HG03354 (cell line): ENCODE measurements around the gene MED25.

Experiments
- ATAC-seq: cut with Tn5 transposase; IDR thresholded peaks from one replicate; pipeline ENCODE4 v1.9.1; 2021; ENCODE audit warnings: mild to moderate bottlenecking; ENCODE audit not compliant: unreplicated experiment, poor library complexity, severe bottlenecking

Gene MED25

DNA sequence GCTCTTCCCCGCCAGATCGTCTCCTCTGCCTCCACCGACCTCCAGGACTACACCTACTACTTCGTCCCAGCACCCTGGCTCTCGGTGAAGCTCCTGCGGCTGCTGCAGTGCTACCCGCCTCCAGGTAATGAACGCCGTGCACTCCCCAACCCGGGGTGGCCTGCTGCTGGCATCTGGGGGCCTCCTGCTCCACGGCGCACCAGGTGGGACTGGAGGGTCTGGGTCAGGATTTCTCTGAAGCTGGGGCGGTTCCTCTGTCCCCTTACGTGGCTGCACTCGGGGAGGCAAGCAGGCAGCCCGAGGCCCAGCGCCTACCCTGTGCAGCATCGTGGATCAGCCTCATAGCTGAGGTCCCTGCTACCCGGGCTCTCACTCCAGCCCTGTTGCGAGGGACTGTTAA is 22.5 kb upstream of the MED25 start:
- ATAC-seq = no peak

DNA sequence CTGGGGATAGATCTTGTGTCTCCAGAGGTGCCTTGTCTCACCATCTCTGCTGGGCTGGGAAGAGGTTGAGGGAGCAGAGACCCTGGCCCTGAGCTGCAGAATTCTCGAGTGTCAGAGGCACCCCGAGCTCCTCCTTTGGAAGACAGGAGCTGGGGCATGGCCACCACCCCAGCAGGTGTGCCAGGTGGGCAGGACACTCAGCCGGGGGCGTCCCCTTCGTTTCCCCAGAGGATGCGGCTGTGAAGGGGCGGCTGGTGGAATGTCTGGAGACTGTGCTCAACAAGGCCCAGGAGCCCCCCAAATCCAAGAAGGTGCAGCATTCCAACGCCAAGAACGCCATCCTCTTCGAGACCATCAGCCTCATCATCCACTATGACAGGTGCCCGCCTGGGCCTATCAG is 19.5 kb upstream of the MED25 start:
- ATAC-seq = no peak

DNA sequence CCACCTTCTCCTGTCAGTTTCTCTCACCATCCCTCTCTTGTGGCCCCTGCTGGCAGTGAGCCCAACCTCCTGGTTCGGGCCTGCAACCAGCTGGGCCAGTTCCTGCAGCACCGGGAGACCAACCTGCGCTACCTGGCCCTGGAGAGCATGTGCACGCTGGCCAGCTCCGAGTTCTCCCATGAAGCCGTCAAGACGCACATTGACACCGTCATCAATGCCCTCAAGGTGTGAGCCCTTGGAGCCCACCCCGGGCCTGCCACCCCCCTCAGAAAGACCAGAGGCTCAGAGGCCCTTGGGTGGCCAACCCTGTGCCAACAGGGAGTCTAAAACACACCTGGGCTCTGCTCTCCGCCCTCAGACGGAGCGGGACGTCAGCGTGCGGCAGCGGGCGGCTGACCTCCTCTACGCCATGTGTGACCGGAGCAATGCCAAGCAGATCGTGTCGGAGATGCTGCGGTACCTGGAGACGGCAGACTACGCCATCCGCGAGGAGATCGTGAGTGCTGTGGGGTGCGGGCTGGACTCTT is 18.8 kb upstream of the MED25 start:
- ATAC-seq = no peak

DNA sequence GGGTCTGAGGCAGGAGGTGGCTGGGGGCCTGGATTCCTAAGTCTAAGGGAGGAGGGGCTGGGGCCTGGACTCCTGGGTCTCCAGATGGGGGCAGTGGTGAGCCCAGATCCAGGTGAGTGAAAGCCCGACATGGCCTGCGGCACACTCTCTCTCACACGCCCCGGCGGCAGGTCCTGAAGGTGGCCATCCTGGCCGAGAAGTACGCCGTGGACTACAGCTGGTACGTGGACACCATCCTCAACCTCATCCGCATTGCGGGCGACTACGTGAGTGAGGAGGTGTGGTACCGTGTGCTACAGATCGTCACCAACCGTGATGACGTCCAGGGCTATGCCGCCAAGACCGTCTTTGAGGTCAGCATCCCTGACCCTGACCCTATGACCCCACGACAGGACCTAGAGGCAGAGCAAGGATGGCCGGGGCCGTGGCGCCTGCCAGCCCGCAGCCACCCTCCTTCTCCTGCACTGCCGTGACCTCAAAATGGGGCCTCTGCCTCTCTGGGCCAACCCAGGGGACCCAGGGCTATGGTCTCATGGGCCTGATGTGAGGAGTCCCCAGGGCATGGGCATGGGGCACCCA is 18.2 kb upstream of the MED25 start:
- ATAC-seq = no peak

DNA sequence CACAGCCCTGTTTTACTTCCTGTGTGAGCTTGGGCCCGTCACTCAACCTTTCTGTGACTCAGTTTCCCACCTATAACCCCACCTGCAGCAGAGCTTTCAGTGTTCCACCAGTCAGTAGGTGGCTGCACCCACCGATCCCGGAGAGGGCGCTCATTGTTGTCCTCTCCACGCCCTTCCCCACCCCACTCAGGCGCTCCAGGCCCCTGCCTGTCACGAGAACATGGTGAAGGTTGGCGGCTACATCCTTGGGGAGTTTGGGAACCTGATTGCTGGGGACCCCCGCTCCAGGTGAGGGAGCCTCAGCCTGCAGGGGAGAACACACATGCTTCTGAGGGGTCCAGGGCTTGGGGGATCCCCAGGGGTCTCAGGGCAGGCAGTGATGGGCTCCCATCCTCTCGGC is 17.3 kb upstream of the MED25 start:
- ATAC-seq = no peak

DNA sequence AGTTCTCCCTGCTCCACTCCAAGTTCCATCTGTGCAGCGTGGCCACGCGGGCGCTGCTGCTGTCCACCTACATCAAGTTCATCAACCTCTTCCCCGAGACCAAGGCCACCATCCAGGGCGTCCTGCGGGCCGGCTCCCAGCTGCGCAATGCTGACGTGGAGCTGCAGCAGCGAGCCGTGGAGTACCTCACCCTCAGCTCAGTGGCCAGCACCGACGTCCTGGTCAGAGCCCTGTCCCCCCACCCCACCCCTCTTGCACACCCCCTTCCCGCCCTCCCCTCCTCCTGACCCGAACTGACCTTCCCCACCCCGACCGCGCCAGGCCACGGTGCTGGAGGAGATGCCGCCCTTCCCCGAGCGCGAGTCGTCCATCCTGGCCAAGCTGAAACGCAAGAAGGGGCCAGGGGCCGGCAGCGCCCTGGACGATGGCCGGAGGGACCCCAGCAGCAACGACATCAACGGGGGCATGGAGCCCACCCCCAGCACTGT is 16.6 kb upstream of the MED25 start:
- no peak for ATAC-seq

DNA sequence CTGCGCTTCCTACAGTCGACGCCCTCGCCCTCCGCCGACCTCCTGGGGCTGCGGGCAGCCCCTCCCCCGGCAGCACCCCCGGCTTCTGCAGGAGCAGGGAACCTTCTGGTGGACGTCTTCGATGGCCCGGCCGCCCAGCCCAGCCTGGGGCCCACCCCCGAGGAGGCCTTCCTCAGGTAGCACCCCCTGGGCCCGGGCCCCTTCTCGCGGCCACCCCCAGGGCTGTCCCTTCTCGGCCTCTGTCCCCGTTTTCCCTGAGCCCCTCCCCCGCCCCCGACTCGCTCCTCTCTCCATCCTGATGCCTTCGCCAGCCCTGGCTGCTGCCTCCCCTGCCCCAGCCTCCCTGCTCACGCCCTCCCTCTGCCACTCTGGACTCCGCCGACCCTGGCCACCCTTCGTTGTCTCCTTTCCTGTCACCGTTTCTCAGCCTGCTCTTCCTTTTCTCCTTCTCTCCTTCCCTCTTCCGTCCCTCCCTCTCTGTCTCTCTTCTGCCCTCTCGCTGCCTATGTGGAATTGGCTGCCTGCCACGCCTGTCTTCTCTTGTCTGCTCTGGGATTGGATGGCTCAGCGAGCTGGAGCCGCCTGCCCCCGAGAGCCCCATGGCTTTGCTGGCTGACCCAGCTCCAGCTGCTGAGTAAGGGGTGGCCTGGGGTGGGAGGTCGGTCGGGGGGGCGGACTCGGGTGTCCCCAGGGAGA is 16.0 kb upstream of the MED25 start:
- no peak for ATAC-seq

DNA sequence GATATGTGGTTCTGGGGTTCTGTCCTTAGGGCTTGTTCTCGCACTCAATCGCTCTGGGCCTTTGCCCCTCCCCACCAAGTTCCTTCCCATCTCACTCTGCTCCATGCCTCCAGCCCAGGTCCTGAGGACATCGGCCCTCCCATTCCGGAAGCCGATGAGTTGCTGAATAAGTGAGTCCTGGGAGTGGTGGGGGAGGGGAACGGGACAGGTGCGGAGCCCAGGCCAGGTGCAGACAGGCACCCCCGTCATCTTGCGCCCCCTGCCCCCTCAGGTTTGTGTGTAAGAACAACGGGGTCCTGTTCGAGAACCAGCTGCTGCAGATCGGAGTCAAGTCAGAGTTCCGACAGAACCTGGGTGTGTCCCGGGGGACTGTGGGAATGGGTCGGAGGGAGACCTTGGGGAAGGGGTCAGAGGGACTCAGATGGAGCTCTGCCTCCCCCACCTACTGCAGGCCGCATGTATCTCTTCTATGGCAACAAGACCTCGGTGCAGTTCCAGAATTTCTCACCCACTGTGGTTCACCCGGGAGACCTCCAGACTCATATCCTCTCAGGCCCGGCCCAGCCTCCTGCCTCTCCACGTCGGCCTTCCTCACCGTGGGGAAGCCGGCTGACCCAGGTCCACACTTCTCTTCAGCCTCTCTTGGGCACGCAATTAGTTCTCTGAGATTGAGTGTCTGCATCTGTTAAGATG is 15.1 kb upstream of the MED25 start:
- no peak for ATAC-seq

DNA sequence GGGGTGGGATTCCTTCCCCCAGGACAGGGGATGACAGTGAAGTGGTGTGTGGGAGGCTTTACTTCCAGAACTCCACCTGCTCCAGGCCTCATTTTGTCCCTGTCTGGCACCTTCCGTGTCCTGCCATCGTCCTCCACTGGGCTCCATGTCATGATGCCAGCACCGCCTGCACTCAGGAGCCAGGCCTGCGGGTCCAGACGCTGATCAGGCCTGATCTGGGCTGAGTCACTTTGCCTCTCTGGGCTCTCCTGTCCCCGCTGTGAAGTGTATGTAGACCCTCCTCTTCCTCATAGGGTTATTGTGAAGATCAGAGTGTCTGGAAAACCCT is 14.6 kb upstream of the MED25 start:
- no peak for ATAC-seq

DNA sequence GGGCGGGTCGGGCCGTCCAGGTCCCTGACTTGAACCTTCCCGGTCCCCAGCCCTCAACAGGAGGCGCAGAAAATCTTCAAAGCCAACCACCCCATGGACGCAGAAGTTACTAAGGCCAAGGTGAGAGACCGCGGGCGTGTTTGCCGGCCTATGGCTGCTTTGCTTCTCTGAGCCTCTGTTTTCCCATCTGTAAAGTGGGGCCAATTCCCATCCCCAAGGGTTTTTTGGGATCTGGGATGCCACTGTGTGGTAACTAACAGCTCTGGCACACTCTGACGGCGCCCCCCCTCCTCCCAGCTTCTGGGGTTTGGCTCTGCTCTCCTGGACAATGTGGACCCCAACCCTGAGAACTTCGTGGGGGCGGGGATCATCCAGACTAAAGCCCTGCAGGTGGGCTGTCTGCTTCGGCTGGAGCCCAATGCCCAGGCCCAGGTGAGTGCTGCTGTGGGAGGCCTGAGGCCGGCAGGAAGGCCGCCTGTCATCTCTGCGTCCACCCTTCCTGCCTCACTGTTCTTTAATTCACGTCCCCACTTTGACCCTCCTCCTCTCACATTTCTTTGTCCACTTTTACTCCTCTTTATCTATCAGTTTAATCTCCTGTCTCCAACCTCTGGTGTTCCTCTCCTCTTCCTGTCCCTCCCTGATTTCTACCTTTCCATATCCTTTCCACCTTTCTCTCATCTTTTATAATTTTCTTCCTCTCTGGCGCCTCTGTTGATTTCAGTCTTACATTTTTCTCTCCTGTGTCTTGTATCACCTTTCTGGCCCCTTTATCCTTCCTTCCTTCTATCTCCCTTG is 12.1 kb upstream of the MED25 start:
- ATAC-seq = no peak

DNA sequence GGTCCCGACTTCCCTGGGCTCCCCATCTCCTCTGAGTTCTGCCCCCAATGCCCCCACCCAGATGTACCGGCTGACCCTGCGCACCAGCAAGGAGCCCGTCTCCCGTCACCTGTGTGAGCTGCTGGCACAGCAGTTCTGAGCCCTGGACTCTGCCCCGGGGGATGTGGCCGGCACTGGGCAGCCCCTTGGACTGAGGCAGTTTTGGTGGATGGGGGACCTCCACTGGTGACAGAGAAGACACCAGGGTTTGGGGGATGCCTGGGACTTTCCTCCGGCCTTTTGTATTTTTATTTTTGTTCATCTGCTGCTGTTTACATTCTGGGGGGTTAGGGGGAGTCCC is 11.5 kb upstream of the MED25 start:
- ATAC-seq = no peak

DNA sequence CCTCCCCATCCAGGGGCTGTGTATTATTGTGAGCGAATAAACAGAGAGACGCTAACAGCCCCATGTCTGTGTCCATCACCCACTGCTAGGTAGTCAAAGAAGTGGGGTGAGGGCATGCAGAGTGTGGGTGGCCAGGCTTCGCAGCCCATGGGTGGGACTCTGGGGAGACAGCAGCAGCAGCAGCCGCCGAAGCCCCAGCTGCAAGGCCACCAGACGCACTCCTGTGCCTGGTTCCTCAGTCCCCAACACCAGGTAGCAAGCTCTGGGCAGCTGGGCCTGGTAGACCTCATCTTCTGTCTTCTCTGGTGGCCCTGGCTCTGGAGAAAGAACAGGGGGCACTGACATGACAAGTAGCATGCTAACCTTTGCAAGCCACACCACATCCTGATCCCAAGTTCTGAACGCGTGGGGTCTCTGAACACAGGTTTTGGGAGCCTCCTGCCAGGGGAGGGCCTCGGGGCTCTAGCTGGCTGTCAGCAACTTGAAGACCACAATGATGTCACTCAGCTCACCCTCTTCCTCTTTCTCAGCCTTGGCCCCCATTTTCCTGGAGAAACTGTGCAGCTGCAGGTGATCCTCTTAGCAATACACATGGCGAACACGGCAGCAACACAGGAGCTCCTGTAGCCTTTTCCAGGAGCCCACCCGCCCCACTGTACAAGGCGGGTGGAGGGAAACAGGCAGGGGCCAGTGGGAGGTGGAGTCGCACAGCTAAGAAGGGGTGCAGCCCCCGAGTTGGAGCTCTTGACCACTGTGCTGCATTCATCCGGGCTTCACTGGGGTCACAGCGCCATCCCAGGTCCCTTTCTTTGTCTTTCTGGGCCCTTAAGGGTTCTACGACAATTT is 10.8 kb upstream of the MED25 start:
- no peak for ATAC-seq

DNA sequence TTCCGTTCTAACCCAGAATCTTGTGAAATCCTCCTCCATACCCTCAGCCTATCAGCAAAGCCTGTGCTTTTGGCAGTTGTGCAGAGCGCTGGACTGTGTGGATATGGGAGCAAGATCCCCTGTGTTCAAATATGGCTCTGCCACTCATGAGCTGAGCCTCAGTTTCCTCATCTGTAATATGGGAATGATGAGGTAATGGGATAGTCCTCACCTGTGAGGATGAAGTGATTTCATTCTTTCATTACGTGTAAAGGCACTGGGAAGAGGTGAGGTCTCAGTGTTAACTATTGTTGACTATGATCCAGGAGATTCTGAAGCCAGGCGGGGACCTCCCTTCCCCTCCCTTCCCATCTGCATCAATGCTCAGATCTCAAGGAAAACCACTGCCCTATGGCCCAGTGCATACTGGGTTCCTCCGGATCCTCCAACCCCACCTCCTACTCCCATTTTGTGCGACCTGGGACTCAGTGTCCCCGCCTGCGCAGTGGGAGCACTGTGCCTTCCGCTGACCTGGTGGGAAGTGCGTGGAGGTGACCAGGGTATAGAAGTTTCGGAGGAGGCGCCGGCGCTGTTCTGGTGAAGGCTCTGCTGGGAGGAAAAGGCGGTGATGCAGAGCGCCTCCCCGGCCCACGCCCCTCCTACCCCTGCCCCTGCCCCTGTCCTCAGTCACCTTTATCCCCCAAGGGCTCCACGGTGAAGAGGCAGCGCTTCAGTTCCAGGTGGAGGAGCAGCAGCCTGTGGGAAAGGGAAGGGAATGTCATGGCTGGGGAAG is 10.0 kb upstream of the MED25 start:
- ATAC-seq = no peak

DNA sequence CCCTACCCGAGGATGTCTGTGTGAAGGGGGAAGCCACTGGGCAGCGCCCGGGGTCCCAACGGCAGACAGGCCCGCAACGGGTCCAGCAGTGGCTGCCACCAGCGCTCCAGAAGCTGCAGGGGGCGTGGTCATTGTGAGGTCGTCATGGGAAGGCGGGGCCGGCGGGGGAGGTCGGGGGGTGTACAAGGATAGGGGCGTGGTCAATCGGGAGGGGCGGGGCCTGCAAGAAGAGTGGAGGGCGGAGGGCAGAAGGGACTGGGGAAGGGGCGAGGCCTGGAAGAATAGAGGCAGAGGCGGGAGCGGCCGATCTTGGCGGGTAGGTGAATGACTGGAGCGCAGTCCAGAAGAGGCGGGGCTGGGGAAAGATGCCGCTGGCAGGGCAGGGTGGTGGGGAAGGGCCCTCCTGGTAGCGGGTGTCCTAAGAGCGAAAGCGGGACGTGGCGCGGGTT is 9.4 kb upstream of the MED25 start:
- ATAC-seq = no peak

DNA sequence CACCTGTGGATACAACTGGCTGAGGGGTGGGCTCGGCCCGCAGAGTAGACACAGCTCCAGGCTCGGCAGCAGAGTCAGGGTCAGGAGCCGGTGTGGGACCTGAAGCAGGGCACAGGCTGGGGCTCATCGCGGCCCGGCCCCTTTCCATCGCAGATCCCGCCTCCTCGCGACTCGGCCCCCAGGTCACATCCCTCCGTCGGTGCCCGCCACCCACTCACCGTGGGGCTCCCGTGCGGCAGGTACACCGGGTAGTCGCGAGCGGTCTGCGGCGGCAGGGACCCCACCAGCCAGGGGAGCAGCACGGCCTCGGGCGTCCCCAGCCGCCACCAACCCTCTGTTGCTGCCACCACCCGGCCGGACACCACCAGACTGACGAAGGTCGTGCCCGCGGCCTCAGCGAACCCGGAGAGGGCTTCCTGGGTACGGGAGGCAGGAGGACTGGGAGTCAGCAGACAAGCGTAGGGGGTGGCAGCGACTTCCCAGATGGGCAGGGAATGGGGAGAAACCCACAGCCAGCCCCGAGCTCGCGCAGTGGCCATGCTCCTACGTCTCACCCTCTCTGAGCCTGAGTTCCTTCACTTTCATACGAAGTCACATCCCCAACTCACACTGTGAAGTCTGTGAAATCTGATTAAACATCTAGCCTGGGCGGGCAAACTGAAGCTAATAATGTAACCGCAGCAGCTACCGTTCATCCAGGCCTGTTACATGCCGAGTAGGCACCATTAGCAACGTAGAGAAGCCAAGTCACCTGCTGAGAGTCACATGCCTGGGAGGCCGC is 8.7 kb upstream of the MED25 start:
- no peak for ATAC-seq

DNA sequence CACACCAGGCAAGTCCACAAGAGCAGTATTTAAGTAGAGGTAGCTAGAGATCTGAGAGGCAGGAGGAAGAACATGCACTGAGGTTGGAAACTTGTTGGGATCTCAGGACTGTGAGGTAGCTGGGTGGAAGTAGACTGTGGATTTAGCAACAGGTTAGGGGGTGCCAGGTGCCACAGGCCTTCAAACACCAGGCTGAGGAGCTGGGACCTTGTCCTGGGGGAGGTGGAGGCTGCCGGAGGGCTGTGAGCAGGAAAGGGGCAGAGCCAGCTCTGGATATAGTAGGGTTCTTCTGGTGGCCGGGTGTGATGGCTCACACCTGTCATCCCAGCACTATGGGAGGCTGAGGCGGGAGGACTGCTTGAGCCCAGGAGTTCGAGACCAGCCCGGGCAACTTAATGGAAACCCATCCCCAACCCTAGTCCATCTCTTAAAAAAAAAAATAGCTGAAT is 8.1 kb upstream of the MED25 start:
- no peak for ATAC-seq

DNA sequence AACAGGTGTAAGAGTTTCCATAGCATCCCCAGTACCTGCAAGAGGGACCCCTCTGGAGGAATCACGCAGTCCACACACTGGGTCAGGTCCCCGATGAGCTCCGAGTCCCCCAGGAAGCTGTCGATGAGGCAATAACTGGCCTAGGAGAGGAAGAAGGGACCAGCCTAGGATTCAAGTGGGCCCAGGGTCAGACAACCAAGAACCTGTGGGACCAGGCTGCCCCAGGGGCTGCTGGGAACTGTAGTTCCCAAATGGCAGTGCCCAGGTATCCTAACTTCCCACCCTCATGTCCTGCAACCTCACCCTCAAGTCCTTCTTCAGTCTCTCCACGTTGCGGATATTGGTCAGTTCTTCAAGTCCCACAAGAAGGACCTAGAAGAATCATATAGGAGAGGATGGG is 6.8 kb upstream of the MED25 start:
- ATAC-seq = no peak

DNA sequence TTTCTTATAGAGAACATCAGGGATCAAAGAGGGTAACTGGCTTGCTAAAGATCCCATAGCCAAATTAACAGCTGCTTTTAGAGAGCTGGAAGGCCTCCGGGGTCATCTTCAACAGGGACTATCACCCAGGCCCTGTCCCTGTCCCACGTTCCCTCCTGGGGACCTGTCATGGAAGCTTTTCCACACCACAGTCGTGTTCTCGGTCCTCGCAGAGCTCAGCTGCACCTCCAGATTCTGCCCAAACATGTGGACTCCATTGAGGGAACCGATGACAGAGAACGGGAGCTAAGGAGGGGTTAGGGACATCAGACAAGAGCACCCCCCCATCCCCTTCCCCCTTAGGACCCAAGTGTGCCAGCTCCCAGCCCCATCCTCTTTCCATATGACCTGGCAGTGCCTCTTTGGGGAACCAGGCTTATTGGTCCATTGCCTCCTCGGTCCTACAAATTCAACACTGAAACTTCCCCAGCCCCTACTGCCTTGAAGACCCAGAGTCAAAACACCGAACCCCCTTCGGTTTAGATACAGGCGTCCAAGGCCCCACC is 5.6 kb upstream of the MED25 start:
- no peak for ATAC-seq
